Measurements from ENCODE around the gene POTEG.
"Not testable (repeated sequence)": the region's sequence is repeated elsewhere in the genome, so short reads cannot be mapped to it uniquely, and the experiment has no call there.

POTEG gene

DNA sequence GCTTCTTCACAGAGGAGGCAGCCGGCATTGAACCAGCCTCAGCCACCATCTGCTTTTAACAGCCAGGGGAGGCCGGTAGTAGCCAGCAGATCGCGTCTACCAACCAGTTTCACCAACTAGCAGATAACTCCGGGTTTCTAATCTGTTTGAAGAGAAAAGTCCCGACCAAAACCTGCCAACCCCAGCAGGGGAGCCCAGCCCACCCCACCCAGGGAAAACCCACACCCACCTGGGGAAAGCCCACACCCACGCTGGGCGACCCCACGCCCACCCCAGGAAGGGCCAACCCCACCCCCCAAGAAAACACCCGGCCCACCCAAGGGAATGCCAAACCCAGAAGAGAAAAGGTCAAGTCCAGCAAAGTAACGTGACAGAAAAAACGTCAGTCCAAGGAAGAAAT lies at the start of gene POTEG:
Gene POTEG, minus strand, starts transcription at position 101 of the 400 bp plus-strand sequence. Its CDS starts 52 bp downstream, at position 49.
- not testable (repeated sequence) for DNase-seq

- DNase-seq = not testable (repeated sequence)
Measured at GRCh38 chr14:19482093-19482492, 48.0 kb upstream of the POTEG start.

- DNase-seq = not testable (repeated sequence)
Measured at GRCh38 chr14:19481421-19481820, 47.3 kb upstream of the POTEG start.

GRCh38 chr14:19480491-19480890 lies 46.4 kb upstream of the POTEG start:
- DNase-seq = not testable (repeated sequence)

- DNase-seq = not testable (repeated sequence)
Measured at GRCh38 chr14:19445761-19446160, 11.6 kb upstream of the POTEG start.

- not testable (repeated sequence) for DNase-seq
Measured at GRCh38 chr14:19439826-19440225, 5.7 kb upstream of the POTEG start.

DNA sequence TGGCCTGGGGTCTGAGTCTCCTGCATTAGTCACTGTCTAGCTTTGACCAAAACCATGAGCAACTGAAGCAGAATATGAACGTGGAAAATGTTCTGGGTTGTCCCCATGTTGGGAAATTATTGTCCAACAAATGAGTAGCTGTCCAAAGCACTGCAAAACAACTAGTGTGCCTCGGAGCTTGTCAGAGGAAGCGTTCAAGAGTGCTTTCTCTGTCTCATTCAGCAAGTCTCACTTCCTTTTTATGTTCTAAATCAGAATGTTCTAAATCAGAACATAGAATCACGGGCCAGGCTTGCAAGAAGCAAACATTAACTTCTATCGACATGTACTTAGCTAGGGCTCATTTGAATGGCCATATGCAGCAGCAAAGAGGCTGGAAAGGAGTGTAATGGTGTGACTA lies 5.1 kb upstream of the POTEG start:
- not testable (repeated sequence) for DNase-seq

- DNase-seq = not testable (repeated sequence)
Measured at GRCh38 chr14:19437126-19437443, 2.9 kb upstream of the POTEG start.

DNA sequence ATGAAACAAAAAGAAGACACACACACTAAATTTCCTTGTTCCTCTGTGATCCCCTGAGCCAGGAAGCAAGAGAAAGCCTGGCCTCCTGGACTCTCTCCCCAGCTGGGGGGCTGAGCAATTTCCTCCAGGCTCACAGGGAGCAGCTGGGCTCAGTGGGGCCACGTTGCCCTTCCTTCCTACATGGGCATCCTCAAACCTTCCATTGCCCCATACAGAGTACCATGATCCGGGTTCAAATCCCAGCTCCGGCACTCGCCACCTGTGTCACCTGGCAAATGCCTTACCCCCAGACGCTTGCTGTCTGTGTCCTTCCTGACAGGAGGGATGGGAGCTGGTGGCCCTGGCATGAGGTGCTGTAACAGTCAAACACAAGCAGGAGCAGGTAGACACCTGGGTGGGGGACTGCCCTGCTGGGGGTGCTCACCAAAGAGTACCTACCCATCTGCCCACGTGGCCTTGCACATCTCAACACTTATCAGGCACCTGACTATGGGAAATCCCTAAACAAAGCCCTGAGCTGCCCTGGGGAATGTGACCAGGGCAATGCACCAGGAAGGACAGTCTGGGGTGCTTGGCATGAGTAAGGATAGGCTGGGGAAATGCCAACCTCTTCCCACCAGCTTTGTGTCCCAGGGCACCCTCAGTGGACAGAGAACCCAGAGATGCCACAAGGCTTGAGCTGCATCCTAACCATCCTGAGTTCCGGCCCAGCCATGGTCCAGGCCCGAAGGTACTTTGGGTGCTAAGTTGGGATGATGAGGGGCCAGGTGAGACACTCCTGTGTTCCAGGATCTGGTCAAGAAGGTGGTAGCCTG lies 2.4 kb upstream of the POTEG start:
- DNase-seq = not testable (repeated sequence)

DNA sequence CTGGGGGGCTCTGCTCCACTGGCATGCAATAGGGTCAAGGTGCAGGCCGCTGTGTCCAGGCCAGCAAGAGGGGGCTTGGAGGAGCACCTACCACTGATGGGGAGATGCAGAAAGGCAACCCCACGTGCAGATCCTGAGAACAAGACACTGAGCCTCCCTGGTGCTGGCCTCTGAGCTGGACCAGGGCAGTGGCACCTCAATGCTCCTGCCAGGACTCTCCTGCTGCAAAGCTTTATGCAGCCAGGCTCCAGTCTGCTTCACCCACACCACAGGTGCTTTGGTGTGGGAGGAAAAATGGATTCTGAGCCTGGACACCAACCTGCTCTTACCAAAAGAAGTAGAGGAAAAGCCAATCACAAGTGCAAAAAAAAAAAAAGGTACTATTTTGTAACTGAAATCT lies 1.7 kb upstream of the POTEG start:
- not testable (repeated sequence) for DNase-seq

GRCh38 chr14:19434891-19435290 lies 750 bp upstream of the POTEG start:
- DNase-seq = not testable (repeated sequence)

DNA sequence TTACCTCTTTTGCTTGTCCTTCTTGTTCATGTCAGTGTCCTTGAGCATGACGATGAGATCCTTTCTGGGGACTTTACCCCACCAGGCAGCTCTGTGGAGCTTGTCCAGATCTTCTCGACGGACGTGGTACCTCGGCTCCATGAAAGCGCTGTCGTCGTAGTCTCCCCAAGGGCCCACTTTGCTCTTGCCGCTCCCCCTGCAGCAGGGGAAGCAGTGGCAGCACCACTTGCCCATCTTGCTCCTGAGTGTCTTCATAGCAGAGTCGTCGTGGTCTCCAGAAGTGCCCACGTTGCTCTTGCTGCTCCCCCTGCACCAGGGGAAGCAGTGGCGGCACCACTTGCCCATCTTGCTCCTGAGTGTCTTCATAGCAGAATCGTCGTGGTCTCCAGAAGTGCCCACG lies 376 bp downstream of the POTEG start:
- not testable (repeated sequence) for DNase-seq

GRCh38 chr14:19408519-19408918 lies 25.6 kb downstream of the POTEG start:
- not testable (repeated sequence) for DNase-seq

DNA sequence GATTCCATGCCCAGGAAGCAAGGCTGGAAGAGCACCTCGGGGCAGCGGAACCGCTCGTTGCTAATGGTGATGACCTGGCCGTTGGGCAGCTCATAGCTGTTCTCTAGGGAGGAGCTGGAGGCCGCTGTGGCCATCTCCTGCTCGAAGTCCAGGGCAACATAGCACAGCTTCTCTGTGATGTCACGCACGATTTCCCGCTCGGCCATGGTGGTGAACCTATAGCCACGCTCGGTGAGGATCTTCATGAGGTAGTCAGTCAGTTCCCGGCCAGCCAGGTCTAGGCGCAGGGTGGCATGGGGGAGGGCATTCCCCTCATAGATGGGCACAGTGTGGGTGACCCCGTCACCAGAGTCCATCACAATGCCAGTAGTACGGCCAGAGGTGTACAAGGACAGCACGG lies 32.0 kb downstream of the POTEG start:
- DNase-seq = not testable (repeated sequence)

DNA sequence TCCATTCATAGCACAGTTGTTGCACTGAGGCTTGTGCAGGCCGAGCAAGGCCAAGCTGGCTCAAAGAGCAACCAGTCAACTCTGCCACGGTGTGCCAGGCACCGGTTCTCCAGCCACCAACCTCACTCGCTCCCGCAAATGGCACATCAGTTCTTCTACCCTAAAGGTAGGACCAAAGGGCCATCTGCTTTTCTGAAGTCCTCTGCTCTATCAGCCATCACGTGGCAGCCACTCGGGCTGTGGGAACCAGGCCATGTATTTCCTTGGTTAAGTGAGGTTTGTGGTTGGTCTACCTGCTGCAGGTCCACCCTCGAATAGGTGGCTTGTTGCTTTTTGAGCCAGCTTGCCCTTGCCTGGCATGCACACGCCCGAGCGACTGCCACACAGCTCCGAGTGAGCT lies 39.4 kb downstream of the POTEG start:
- DNase-seq = not testable (repeated sequence)

GRCh38 chr14:19390230-19390629 lies 43.9 kb downstream of the POTEG start:
- not testable (repeated sequence) for DNase-seq

DNA sequence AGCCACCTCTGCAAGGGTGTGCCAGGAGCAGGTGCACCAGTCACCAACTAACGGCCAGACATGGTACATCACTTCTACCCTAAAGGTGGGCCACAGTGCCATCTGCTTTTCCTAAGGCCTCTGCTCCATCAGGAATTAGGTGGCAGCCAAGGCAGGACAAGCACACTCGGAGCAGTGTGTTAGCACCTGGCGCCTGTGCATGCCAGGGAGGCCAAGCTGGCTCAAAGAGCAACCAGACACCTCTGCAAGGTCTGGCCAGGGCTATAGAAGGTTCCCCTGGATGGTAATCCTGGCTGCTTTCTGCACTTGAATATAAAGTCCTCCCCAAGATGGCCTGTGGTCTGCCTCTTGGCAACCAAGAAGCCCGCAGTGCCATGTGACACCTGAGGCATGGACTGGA lies 45.4 kb downstream of the POTEG start:
- not testable (repeated sequence) for DNase-seq

DNA sequence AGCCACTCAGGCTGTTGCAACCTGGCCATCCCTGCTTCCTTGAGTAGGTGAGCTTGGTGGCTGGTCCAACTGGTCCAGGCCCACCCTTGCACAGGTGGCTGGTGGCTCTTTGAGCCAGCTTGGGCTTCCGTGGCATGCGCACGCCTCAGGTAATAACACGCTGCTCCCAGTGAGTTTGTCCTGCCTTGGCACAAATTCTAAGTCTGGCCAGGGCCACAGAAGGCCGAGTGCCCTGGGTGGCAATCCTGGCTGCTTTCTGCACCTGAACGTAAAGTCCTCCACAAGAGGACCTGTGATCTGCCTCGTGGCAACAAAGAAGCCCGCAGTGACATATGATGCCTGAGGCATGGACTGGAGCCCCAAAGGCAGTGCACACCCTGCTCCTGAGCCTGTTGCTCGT lies 47.1 kb downstream of the POTEG start:
- DNase-seq = not testable (repeated sequence)

GRCh38 chr14:19386309-19386708 lies 47.8 kb downstream of the POTEG start:
- not testable (repeated sequence) for DNase-seq

GRCh38 chr14:19384088-19384781 lies 49.9 kb downstream of the POTEG start:
- not testable (repeated sequence) for DNase-seq

GRCh38 chr14:19383008-19383584 lies 51.0 kb downstream of the POTEG start:
- DNase-seq = not testable (repeated sequence)

DNA sequence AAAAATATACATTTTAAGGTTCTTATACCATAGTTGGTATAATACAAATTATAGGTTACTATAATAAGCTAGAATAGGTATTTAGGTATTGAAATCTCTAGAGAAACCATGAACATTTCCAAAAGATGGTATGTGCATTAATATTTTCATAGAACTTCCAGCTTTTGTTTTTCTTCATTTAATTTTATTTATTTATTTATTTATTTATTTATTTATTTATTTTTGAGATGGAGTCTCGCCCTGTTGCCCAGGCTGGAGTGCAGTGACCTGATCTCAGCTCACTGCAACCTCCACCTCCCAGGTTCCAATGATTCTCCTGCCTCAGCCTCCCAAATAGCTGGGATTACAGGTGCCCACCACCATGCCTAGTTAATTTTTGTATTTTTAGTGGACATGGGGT lies 54.0 kb downstream of the POTEG start:
- not testable (repeated sequence) for DNase-seq

DNA sequence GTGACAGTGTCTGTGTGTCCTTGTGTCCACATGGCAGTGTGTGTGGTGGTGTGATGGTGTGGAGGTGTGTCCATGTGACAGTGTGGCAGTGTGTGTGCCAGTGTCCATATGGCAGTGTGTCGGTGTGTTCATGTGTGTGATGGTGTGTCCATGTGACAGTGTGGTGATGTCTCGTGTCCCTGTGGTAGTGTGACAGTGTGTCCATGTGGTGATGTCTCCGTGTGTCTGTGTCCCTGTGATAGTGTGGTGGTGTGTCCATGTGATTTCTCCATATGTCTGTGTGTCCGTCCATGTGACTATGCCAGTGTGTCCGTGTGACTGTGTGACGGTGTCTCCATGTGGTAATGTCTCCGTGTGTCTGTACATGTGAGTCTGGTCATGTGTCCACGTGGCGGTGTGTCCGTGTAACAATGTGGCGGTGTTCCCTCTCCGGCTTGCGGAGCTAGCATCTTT lies 59.7 kb downstream of the POTEG start:
- not testable (repeated sequence) for DNase-seq

All from SIG-M5 (cell line).